Tongue (tissue), 2 donors: ENCODE data around the gene EFHB. TPM values are rescaled to one million over a fixed set of nuclear protein-coding genes. Genes with fewer than 3 reads are reported as not detected.
A peak's percentile ranks its signal among the peaks of the same experiment; 100 is the strongest.
"Not testable (repeated sequence)": the region's sequence is repeated elsewhere in the genome, so short reads cannot be mapped to it uniquely, and the experiment has no call there.

ENCODE experiments used
- DNase-seq: peaks from one replicate; pipeline ENCODE4 v3.0.0-alpha.2; 2015
- total RNA-seq: library from RNA; depleted of rRNA; stranded (reverse); fragments of >200 nt; gene quantifications from one replicate; pipeline ENCODE4 v1.2.3, GENCODE V29; 2014

Gene EFHB, protein sequence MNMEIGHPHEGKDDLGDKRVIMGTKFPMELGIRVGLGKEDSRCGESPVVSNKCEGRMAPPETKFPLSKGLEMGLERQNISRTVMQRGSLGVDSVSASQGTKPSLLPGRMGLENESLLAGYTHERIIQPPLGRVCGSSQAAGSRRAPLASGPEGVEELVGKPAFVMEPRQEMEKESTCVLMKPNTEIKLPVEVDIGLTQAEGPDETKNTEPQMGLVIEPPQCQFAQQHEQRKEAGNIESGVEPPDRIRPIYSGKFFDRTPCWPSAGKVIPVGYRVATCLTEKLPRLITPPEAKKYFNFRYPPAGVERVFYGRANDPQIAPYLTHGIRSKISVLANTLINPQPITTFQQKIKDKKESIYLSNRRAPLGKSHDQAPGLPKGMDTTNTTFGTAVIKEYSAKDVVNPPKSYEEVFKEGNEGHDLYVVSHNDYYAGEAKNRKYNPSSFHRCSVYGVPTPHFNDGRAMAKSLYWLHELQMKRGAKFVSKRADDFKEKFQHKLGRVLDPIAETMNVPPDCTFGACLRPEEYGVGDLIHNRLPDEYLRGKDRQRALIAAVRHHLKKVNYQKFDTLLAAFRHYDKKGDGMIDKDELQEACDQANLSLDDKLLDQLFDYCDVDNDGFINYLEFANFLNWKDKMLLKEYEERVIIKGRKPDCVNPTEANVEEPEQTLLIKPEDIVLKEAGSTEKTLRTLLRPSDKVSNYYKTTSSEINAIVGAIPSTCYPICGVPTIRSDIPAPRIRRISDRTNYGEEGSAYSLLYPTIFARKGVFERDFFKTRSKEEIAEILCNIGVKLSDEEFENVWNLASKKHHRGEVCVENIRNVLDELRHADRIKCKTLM
- total RNA-seq, result 1.7 TPM

DNA sequence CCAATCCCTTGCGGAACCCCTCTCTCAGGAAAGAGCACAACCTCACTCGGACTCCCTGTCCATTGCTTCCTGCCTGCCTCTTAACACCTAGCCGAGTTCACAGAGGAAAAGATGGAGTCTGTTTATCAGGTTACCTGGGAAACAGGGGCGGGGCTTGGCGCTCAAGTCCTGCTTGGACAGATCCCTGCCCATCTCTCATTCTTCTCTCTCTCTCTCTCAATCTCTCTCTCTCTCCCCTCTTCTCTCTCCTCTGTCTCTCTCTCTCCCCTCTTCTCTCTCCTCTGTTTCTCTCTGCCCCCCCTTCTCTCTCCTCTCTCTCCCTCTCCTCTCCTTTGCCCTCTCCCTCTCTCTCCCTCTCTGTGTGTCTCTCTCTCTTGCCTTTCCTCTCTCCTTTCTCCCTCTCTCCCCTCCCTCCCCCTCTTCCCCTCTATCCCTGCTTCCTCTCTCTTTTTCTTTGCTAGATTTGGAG lies at the start of gene EFHB:
Gene EFHB (minus strand): TSS at position 120 of the 469 bp plus-strand sequence. CDS start 199 bp downstream, outside the sequence.
- DNase-seq, result peak; percentile 40

DNA sequence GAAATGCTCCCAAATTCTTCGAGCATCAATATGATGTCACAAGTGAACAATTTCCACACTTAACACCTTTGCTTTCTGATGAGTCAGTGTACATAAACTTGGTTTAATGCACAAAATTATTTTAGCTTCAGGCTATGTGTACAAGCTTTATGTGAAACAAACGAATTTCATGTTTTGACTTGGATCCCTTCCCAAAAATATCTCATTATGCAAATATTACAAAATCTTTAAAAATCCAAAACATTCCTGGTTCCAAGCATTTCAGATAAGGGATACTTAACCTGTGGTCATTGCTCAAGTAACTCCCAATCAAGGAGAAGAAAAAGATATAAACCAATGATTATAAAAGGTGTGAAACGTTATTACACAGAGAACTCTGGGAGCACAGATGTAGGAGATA lies 38.0 kb upstream of the EFHB start:
- DNase-seq, result no peak

DNA sequence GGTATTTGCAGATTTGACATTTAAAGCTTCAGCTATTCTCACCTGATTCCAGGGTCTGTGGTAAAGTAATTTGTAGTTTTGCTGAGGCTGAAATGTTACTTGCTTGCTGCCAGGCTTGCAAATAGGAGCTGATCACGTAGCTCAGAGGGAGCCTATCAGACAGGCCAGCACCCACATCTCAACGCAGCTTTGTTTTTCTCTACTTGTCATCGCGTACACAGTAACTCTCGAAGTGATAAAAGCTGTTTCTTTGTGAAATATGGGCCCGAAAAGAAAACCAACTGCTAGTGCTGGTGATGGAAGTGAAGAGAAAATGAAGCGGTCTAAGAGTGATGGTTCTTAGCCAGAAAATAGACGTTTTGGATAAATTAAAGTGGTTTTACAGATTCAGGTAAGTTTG lies 36.3 kb upstream of the EFHB start:
- no peak for DNase-seq

DNA sequence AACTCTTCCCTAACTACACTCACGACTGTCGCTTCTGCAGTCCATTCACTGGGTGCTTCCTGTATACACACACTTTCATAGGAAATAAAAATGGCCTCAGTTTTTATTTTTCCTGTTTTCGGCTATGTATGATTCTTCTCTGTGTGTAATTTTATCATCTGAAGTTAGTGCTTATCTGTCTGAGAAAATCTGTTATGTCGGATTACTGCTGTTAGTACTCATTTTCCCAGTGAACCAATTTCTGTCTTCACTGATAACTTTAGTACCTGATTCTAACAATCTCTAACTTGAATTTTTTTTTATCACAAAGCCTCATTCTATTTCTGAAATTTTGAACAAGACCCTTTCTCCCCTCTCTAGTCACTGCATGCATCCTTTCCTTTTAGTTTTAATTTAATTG lies 33.8 kb upstream of the EFHB start:
- no peak for DNase-seq

DNA sequence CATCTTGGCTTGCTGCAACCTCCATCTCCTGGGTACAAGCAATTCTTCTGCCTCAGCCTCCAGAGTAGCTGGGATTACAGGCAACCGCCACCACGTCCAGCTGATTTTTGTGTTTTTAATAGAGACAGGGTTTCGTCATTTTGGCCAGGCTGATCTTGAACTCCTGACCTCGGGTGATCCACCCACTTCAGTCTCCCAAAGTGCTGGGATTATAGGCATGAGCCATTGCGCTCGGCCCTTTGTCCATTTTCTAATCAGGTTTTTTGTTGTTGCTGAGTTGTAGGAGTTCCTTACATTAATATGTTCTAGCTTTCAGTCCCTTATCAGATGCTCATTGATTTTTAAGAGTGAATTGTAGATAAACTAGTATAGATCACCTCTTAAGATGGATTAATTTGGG lies 33.2 kb upstream of the EFHB start:
- DNase-seq, result no peak

DNA sequence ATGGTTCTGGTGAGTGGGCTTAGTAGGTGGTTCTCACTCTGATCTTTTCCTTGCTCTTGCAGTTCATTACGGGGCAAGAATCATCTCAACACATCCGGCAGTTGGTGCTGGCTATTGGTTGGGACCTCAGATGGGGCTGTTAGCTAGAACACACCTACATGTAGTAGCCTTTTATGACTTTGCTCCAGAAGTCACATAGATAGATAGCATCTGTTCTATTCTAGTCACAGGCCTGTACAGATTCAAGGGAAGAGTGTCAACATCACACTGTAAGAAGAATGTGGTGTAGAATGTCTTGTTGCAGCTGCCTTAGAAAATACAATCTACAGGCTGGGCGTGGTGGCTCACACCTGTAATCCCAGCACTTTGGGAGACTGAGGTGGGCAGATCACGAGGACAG lies 27.9 kb upstream of the EFHB start:
- DNase-seq, result no peak

DNA sequence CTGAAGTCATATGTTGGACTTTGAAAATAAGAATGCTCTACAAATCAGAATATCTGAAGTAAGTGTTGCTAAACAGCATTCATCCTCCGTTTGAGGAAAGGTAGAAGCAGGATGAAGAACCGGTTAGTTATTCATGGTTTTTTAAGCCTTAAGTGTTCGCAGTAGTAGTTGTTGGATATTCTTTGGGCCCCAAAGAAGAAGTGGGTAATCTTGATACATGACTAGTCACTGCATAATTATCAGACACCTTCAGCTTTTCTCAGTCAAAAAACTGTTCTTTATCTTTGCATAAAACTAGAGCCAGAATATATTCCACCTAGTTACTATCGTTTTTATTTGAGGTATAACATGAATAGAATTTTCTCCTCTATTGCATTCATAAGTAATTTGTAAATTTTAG lies 26.7 kb upstream of the EFHB start:
- no peak for DNase-seq

DNA sequence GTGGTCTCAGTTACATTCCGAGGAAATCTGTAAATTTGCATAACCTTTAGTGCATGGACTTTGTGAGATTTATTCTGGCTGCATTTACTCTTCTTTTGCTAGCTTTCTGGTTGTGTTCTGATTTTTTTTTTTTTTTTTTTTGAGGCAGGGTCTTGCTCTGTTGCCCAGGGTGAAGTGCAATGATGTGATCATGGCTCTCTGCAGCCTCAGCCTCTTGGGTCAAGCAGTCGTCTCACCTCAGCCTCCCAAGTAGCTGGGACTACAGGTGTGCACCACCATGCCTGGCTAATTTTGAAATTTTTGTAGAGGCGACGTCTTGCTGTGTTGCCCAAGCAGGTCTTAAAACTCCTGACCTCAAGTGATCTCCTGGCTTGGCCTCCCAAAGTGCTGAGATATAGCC lies 25.5 kb upstream of the EFHB start:
- no peak for DNase-seq

DNA sequence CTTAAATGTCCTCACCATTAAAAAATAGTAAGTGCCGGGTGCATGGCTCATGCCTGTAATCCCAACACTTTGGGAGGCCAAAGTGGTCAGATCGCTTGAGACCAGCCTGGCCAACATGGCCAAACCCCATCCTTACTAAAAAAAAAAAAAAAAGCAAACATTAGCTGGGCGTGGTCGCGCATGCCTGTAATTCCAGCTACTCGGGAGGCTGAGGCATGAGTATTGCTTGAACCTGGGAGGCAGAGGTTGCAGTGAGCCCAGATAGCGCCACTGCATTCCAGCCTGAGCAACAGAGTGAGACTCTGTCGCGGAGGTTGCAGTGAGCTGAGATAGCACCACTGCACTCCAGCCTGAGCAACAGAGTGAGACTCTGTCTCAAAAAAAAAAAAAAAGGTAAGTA lies 23.3 kb upstream of the EFHB start:
- not testable (repeated sequence) for DNase-seq

DNA sequence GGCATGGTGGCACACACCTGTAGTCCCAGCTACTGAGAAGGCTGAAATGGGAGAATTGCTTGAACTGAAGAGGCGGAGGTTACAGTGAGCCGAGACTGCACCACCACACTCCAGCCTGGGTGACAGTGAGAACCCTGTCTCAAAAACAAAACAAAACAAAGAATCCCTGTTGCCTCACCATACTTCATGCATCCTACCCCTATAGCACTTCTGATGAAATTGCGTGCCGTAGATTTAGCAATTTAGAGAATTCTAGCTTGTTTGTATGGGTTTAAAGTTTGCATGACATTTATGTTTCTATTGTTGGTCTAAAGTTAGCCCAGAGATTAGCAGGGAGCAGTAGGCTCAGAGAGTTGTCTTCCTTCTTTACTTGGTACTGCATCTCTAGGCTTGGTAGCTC lies 20.7 kb upstream of the EFHB start:
- DNase-seq, result no peak

DNA sequence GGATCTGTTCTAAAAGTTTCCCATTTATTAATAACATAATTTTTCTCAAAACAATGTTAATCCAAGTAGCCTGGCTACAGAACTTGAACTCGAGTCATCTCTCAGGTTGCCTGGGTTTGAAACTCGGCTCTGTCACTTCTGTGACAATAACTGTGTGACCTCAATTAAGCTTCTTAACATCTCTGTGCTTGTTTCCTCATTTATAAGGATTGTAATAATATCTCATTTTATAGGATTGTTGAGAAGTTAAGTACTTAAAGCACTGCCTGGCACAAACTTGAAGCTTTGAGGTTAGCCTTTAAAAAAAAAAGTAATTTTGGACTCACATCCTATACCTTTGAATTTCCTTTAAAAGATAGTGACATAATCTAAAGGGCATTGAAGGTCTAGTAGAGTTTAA lies 16.3 kb upstream of the EFHB start:
- no peak for DNase-seq

DNA sequence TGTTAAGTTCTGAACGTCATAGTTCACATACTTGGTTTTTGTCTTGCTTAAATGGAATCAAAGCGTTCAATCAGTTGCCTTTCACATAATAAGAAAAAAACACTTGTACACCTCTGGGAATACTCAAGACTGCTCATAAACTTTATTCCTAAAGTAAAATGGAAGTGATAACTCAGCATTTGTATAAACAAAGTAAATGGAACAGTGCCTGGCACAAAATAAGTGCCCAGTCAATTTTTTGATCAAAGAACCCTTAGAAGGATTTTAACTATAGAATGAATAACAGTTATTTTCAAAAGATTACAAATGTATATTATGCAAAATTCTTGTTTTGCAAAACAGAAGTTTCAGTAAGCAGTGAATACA lies 14.2 kb upstream of the EFHB start:
- no peak for DNase-seq

DNA sequence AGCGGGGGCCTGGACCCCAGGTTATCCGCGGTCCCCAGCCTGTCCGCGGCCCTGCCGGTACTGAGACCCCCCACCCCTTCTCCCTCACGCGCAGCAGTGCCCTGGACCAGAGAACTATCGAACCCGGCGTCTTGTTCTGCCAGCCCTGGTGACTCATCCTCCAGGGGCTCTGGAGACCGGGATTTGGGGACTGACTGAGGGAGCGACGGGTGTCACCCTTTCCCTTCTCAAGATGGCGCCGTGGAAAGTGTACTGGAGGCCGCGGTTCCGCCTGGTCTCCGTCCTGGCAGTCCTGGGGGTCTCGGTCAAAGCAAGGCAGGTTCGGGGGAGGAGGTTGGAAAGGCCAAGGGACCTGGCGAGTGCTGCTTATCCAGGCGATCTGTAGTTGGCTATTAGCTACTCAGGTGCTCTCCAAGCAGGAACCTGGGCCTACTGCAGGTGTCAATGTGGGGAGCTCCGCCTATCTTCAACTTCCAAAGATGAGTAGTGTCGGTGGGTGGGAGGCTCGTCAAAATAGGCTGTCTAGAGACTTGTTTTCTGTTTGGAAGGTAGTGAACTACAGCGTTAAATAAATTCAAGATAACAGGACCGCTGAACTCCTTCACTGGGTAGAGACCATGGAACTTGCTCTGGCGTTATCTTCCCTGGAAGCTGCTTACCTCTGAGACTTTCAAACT lies 13.7 kb upstream of the EFHB start:
- DNase-seq, result peak; percentile 66

DNA sequence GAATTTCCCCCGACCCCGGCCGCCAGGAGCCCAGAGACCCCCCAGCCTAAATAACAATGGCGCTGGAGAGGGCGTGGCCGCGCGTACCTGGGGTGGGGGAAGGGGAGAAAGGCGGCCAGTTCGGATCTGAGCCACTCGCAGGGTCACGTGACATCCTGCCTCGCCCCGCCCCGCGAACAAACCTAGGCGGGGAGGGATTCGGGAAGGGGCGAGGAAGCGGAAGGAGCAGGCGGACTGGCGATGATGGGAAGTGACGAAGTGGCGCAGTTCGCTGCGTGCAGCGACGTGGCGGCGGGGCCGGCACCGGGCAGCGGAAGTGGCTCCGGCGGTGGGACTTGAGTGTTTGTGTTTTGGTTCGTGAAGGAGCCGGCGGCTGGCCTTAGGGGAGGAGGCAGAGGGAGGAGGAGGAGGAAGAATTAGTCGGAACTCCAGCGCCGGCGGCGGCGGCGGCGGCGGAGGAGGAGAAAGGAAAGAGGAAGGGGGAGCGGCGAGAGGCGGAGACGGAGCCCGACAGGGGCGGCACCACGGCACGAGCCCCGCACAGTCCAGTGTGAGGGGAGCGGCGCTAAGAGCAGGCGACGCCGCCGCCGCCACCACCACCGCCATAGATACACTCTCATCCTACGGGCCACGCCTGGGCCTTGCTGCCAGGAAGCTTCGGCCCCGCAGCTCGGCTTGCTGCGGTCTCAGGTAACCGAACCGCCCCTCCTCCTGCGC lies 13.0 kb upstream of the EFHB start, which contains the start of gene RAB5A:
Gene RAB5A (plus strand): TSS at position 266 of the 717 bp plus-strand sequence. CDS start 3,802 bp downstream, outside the sequence.
- peak; percentile 99 for DNase-seq

DNA sequence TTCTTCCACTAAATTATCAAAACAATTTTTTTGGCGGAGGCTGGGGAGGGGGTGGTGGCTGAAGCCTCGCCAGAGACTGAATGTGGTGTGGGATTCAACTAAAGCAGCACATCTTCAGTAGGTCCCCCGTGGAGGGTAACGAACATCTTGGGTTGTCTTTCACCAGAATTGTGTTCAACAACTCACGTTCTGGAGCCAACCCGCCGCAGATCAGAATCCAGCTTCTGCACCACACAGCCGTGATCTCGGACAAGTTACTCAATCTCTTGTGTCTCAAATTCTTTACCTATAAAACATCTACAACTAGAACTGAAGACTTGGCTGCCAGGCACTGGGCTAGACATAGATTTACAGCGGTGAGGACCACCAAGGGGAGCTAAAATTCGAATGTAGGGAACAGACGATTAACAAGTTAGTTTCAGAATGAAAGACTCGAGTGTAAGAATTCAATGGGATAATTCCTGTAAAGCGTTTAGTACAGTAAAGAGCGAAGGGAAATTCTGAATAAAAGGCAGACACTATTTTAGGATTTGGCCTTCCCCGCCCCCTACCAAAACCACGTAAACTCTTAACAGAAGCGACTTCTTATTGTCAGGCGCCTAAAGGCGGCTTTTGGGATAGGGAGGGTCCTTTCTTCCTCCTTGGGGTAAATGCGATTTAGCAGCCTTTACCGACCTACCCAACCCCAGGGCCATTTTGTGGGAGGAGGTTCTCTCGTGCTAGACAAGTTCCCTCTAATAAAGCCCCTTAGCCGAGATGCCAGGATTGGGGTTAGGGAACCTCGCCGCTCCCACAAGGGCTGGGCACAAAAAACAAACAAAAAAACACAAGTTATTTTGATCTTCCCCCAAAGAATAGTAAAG lies 12.2 kb upstream of the EFHB start:
- peak; percentile 17 for DNase-seq

DNA sequence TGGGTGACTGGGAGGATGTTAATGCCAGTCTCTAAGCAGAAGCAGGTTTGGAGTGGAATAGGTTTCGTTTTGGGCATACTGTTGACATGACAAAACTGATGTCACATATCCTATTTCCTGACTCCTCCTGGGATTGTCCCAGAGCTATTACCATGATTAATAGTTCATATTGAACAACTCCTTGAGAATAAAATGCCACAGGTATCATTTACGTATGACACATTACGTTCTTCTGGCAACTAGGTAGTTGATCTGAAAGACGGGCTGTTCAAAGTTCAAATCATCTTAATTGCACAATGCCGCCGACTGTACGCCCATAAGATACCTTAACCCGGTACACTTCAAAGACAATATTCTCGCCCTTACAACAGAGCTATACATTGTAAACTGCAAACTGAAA lies 11.5 kb upstream of the EFHB start:
- DNase-seq, result no peak

DNA sequence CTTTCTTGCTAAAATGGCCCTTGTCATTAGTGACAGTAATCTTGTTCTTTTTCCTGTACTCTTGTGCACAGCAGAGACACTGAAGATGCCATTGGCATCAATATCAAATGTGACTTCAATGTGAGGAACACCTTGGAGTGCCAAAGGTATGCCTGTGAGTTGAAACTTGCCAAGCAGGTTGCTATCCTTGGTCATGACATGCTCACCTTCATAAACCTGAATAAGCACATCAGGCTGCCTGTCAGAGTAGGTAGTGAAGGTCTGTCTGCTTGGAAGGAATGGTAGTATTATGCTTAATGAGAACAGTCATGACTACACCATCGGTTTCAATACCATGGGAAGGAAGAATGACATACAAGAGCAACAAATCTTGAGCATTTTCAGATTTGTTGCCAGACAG lies 6.6 kb upstream of the EFHB start:
- no peak for DNase-seq

DNA sequence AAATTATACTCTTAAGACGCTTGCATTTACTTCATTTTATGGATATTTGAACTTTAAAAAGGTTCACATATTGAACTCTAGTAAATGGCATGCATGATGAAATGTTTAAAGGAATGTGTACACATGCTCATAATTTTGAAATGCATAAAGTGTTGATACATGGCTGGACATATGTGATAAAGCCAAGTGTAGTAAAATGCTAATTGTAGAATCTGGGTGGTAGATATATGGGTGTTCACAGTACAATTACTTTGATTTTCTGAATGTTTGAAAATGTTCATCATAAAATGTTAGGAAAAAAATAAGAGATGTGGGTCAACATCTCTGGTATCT lies 4.2 kb upstream of the EFHB start:
- DNase-seq, result no peak

DNA sequence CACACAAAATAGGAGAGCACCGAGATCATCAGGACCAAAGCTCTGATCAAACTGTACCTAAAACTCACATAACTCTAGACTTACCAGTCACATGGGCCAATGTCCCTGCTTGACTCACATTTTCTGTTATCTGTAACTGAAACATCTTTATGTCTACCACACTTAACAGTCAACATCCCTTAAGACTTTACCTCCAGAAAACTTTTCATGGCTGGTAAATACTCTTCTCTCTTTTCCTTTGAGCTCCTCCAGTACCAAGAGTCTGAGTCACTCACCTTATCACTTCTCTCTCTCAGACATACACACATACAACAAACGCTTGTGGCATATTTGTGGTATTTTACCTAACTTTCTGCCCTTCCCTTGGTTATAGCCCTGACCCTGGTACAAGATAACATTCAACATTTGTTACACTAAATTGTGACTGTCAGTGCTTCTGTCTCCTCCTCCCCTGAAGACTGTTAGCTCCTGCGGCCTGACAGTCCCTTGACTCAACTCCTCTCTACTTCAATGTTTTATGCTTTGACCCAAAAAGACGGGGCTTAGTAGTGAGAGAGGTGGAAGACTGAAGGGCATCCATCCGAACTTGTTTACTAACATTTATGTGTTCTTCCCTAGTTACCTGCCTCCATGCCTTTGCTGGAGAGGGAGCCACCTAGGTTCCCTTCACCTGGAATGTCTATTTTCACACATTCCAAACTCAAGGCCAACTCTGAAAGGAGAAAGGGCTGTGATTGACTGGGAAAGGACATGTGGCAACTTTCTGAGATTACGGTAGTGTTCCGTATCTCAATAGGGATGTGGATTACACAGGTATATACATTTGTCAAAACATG lies 3.7 kb upstream of the EFHB start:
- no peak for DNase-seq

DNA sequence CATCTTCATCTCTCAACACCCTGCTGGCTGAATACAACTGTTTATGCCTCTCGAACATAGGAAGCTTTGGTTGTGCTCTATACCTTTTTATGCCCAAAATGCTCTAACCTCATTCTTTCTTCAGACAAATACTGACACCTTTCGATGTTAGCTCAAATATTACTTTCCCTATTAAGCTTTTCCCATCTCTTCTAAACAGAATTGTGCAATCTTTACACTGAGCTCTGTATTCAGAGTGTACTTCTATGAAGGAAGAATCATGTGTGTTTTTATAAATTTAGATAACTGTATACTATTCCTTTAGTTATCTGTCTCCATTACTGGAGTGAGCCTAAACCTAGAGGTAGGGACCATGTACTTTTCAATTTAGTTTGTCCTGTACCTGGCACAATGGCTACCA lies 1.6 kb downstream of the EFHB start:
- DNase-seq, result no peak
